ENCODE data around the gene TSPAN5. TPM values are rescaled to one million over a fixed set of nuclear protein-coding genes. Genes with fewer than 3 reads are reported as not detected.

Gene TSPAN5
- total RNA-seq, 1 experiment from 2014 or later = 32.9 TPM

GRCh38 chr4:98620087-98620784, 38.2 kb downstream of the TSPAN5 start:
- no peak for DNase-seq (ENCODE audit: low read depth)

DNA sequence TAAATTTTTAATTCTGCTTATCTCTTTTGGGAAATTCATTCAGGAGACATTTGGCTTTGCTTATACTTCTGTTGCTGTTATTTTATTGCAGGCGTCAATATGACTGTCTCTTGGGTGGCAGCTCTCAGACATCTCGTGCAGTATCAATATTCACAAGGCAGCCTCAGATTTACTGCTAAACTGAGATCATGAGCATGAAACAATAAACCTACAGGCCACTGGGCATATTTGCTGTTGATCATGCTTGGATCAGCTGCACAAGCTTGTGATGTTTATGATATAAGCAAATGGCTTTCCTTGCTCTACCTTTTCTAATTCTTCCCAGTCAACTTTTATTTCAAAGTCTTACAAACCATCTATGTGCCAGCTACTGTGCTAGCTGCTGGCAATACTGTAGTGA, 39.2 kb downstream of the TSPAN5 start:
- no peak for DNase-seq (ENCODE audit: low read depth)

DNA sequence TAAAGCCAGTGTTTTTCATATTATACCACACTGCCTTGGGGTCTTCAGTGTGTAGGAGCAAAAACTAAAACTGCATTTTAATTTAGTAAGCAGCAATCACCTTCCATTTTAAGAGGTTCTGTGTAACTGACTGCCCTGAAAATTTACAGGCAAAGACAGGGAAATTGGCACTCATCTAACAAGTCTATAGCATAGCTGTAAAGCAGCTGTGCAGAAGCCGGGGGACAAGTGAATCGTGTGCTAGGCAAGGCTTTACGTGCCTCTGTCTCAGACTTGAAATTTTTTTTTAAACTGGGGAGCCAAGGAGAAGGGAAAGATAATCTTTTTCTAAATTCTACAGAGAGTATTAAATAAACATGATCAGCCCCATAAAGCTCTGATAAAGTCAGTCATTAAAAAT, 39.7 kb downstream of the TSPAN5 start:
- no peak for DNase-seq (ENCODE audit: low read depth)

GRCh38 chr4:98617358-98618047, 40.9 kb downstream of the TSPAN5 start:
- DNase-seq (ENCODE audit: low read depth) = no peak

- DNase-seq (ENCODE audit: low read depth) = no peak
These were observed 42.4 kb downstream of the TSPAN5 start for GRCh38 chr4:98615991-98616390.

DNA sequence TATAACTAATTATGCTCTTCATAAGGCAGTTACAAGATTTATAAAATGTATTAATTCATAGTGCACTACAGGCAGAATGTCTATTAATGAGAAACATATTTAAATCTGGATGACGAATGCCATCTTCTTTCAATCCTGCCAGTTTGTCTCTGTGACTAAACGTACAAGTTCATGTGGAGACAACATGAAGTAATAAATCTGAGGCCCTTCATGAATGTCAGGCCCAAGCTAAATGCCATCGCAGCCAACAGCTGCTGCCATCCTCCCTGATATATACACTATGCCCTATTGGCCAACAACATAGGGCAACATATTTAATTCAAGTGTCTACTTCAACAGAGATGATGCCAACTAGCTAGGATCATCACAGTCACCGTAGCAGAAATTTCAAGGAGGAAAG, 43.7 kb downstream of the TSPAN5 start:
- DNase-seq (ENCODE audit: low read depth) = no peak

DNA sequence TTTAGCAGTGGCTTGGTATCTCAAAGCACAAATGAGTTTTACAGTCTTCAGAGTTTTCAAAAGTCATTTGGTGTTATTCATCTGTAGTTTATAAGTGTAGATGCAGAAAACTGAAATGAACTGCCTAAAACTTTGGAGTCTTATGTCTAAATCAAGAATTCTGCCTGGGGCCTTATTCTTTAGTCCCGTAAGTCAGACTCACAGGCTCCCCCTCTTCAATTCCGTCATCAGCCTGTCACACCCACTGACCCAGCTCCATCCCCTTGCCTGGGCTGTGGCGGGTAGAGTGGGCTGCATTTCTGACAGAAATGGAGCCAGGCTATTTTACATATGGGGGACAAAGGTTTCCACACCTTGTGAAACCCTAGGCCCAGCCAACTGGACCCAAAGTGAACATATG, 44.3 kb downstream of the TSPAN5 start:
- no peak for DNase-seq (ENCODE audit: low read depth)

DNA sequence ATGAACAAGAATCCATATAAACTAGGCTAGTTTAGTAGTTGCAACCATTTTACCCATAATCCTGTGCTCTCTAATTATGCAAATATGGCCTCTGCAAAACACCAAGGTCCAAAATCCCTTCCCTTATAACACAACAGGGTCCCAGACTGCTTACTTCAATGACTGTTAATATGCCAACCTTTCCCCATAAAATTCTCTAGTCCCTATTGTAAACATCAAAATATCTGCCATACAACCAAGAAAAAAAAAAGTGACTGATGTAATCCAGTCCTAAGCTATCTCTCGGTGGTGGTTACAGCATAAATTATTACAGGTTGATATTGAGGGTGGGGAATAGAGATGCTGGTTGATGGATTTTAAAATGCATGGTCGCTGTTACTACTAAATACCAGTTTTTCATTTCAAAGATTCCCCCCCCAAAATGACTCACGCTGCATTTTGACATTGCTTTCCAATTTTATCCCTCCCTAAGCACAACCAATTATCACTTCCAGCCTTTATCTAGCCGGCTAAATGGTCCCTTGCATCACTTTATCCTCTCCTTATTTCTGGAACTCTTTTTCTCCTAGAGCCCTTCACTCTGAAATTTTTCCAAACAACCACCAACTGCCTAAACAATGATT, 44.8 kb downstream of the TSPAN5 start:
- no peak for DNase-seq (ENCODE audit: low read depth)

GRCh38 chr4:98612318-98613250, 45.8 kb downstream of the TSPAN5 start:
- DNase-seq (ENCODE audit: low read depth) = no peak

DNA sequence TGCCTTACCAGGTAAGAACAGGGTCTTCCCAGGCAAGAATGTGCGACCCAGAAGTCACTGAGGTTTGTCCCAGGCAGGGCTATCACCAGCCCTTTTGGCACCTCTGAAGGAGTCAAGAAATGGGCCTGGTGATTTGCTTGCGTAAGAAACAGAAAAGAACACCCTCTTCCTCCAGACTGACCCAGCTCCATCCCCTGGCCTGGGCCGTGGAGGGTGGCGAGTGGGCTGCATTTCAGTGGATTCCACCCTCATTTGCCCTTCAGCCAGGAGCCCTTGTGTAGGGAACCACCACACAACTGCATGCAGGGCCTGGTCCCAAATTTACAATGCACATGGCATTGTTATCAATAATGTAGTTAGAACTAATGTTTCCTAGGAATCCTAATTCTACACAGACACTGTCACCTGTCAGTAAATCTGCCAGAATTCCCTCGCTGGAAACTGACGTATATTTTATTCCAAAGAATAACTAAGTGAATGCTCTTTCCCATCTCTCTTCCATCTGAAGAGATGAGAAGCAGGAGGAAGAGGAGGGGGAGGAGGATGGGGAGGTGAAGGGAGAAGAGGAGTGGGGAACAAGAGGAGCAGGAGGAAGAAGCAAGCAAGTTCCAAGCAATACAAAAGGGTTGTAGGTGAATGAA, 46.6 kb downstream of the TSPAN5 start:
- DNase-seq (ENCODE audit: low read depth) = no peak

- no peak for DNase-seq (ENCODE audit: low read depth)
These were observed 47.3 kb downstream of the TSPAN5 start for GRCh38 chr4:98610926-98611676.

- no peak for DNase-seq (ENCODE audit: low read depth)
These were observed 48.0 kb downstream of the TSPAN5 start for GRCh38 chr4:98610431-98610830.

DNA sequence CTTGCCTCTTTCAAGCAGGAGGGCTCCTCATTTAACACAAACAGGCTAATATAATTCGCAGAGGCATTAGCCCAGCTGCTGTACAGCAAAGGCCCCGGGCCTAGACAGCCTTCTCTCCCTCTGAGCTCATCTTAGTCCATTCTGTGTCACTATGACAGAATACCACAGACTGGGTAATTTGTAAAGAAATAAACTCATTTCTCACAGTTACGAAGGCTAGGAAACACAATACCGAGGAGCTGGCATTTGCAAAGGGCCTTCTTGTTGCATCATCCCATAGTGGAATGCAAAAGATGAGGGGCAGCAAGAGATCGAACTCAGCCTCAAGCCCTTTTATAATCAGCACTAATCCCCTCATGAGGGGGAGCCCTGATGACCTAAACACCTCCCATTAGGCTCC, 48.5 kb downstream of the TSPAN5 start:
- DNase-seq (ENCODE audit: low read depth) = no peak

GRCh38 chr4:98608356-98608755, 50.1 kb downstream of the TSPAN5 start:
- DNase-seq (ENCODE audit: low read depth) = no peak

DNA sequence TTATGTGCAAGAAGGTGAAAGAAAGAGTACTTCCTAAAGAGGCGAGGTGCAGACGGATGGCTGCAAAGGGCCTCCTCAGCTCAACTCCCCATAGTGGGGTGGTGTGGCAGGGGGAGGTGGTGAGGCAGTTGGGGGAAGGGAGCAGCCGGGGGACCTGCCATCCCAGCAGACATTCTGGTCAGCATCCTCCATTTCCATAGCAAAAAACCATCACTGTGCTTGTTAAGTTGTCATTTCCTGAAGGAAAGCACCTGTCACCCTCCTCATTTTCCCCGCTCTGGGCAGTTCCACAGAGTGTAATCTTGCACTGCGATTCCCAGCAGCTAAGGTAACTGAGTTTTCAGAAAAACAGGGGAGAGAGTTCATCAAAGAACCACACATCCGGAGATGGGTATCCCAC, 51.5 kb downstream of the TSPAN5 start:
- DNase-seq (ENCODE audit: low read depth) = no peak

GRCh38 chr4:98605216-98605615, 53.2 kb downstream of the TSPAN5 start:
- DNase-seq (ENCODE audit: low read depth) = no peak

DNA sequence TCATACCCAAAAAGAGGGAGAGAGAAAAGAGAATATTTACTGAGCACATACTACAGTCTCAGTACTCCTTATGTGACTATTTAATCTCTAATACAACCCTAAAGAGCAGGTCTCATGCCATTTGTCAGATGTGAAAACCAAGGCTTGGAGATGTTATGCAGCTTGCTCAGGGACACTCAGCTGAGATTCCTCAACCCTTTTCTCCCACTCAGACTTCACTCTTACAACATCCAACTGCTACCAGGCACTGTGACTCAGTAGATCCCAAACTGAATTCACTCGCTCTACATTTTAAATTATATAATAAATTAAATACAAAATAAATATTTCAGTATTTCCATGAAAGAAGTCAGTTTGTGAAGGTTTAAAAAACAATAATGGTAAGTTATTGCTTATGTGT, 53.7 kb downstream of the TSPAN5 start:
- no peak for DNase-seq (ENCODE audit: low read depth)

GRCh38 chr4:98603683-98604521, 54.5 kb downstream of the TSPAN5 start:
- no peak for DNase-seq (ENCODE audit: low read depth)

GRCh38 chr4:98602270-98602669, 56.1 kb downstream of the TSPAN5 start:
- no peak for DNase-seq (ENCODE audit: low read depth)

All from HT1080 (cell line).